BJ (cell line): Measurements from ENCODE around the gene MYL11. TPM values are rescaled to one million over a fixed set of nuclear protein-coding genes. Genes with fewer than 3 reads are reported as not detected.

Experiments
- CTCF ChIA-PET: fragments of 350-600 bp; formaldehyde crosslinking; extraction: SDS; loops from one replicate; lab custom pipeline; 2021; ENCODE audit warnings: antibody characterized with exemption, inconsistent platforms; lab: Yijun Ruan, JAX
- POLR2A ChIA-PET: fragments of 300-600 bp; sonication (Branson Sonifier 250); formaldehyde crosslinking; extraction: SDS; loops from one replicate; lab custom pipeline; 2021; ENCODE audit warnings: antibody characterized with exemption; lab: Charles Lee
- DNase-seq: peaks from one replicate; pipeline ENCODE4 v3.0.0-alpha.2; 2011; ENCODE audit warnings: low read depth
- H3K27me3 ChIP-seq: 2 replicates; pipeline ENCODE4 v1.6.0; 2011; ENCODE audit warnings: low read length; ENCODE audit not compliant: control insufficient read depth, insufficient read depth
- H3K36me3 ChIP-seq: 2 replicates; pipeline ENCODE4 v1.5.1; 2011; ENCODE audit warnings: low read length; ENCODE audit not compliant: control insufficient read depth, insufficient read depth
- H3K4me3 ChIP-seq: 2 replicates; pipeline ENCODE4 v1.5.1; 2011; ENCODE audit warnings: low read depth, mild to moderate bottlenecking, control low read depth, low read length
- polyA plus RNA-seq: library from polyadenylated mRNA; depleted of rRNA; stranded (reverse); fragments of >200 nt; gene quantifications from 2 replicates; pipeline ENCODE4 v1.2.3, GENCODE V29; 2011
- TF ChIP-seq, protein P1 (sequence below): IDR thresholded peaks from 2 replicates; pipeline ENCODE4 v1.5.1; 2011; ENCODE audit warnings: low read depth, mild to moderate bottlenecking, control low read depth, inconsistent platforms, low read length, moderate library complexity; ENCODE audit not compliant: insufficient read depth

The MYL11 gene
- polyA plus RNA-seq, 1 experiment, result 0.69 TPM

DNA sequence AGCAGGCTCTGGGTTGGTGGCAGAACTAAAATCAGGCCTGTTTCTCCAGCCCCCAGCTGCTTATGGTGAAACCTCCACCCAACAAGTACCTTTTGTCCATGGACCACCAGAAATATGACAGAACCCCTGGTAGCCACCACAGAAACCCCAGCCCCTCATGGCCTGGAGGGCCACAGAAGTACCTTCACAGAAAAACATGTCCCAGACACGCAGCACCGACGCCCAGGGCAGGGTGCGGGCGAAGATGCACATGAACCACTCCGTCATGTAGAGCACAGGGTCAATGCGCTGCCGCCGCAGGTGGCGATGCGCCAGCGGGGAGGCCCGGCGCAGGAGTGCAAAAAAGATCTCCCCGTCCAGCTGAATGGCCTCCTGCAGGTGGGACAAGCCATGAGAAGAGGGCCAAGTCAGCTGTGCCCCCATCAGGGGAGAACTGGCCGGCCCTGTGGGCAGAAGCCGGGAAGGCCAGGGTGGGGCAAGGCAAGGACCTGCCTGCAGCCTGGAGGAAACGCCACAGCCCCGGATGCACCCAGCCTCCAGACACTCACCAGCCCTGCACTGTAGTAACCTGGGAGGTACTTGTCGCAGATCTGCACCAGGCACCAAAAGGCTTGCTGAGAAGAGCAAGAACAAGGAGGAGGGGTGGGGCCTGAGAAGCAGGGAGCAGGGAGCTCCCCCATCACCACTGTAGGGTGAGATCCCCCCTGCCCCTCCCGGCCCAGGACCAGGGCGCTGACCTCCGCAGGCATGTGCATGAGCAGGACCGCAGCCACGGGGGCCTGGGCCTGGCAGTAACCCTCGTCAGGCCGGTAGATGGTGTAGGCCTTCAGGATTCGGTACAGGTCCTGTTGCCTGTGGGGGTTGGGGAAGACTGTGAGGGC is 15.4 kb upstream of the MYL11 start:
- DNase-seq, result no peak
- H3K36me3 ChIP-seq, result peaks cover 22% of the 10 kb centered on the region
- CTCF ChIA-PET, result interaction anchor here (0.8 to 1.7 kb wide), 2 partner anchors 8 to 13 kb away, joined by 3 to 6 read pairs; no protein-coding TSS in a partner anchor
- no peaks in the 10 kb centered on the region for H3K27me3 ChIP-seq
- POLR2A ChIA-PET, result no interaction called here
- TF ChIP-seq, protein P1, sequence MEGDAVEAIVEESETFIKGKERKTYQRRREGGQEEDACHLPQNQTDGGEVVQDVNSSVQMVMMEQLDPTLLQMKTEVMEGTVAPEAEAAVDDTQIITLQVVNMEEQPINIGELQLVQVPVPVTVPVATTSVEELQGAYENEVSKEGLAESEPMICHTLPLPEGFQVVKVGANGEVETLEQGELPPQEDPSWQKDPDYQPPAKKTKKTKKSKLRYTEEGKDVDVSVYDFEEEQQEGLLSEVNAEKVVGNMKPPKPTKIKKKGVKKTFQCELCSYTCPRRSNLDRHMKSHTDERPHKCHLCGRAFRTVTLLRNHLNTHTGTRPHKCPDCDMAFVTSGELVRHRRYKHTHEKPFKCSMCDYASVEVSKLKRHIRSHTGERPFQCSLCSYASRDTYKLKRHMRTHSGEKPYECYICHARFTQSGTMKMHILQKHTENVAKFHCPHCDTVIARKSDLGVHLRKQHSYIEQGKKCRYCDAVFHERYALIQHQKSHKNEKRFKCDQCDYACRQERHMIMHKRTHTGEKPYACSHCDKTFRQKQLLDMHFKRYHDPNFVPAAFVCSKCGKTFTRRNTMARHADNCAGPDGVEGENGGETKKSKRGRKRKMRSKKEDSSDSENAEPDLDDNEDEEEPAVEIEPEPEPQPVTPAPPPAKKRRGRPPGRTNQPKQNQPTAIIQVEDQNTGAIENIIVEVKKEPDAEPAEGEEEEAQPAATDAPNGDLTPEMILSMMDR, result no peak
- H3K4me3 ChIP-seq, result no peak overlapping the region

DNA sequence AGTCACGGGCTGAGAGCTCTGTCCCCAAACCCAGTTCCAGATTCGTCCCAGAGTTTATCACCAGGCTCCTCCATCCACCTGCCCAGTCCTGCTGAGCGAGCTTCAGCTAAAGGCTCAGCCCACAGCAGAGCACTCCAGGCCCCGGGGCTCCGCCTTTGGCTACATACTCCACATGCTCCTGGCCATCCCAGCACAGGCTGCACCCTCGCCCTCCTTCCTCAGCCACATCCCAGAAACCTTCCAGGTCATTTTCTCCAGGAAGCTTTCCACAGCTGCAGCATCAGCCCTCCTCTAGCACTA is 14.8 kb upstream of the MYL11 start:
- CTCF ChIA-PET, result interaction anchor here (0.8 kb wide), 1 partner anchor 12 kb away, joined by 3 read pairs; no protein-coding TSS in a partner anchor

DNA sequence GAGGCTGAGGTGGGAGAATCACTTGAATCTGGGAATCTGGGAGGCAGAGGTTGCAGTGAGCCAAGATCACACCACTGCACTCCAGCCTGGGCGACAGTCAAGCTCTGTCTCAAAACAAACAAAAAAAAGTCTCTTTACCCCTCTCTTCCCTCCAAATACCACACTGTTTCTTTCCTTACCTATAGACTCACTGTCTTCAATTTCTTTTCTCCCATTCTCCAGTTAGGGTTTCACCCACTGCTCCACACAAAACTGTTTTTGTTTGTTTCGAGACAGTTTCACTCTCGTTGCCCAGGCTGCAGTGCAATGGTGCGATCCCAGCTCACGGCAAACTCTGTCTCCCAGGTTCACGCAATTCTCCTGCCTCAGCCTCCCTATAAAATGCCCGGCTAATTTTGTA is 13.4 kb upstream of the MYL11 start:
- ChIA-PET POLR2A (no interaction called here), CTCF (interaction anchor here (0.9 kb wide), 1 partner anchor 10 kb away, joined by 3 read pairs; no protein-coding TSS in a partner anchor)
- Histone ChIP-seq H3K4me3 (no peak overlapping the region), H3K27me3 (no peaks in the 10 kb centered on the region), H3K36me3 (peaks cover 29% of the 10 kb centered on the region)
- TF ChIP-seq, protein P1, result no peak
- no peak for DNase-seq

More for the DNA sequence above, 14.8 kb upstream of the MYL11 start:
- POLR2A ChIA-PET, result no interaction called here
- no peak for DNase-seq
- Histone ChIP-seq H3K27me3 (no peaks in the 10 kb centered on the region), H3K36me3 (peaks cover 22% of the 10 kb centered on the region), H3K4me3 (no peak overlapping the region)
- TF ChIP-seq, protein P1, result no peak

DNA sequence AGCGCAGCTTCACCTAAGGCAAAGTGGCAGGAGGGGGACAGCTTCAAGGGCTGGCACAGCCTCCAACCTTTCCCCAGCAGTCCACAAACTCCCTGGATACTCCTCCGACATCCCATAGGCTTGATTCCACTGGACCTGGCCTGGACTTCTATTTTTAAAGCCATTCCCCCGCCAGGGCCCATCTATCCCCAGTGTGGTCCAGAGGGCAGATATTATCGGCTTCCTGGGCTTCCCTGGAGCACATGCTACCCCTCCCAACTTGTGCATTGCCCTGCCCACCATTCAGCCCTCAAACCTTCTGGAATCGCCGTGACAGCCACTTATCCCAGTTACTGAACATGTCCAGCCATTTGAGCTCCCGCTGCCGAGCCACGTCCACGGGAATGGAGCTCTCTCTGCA is 9.4 kb upstream of the MYL11 start:
- ChIA-PET CTCF (interaction anchor here (0.8 to 1.3 kb wide), 2 partner anchors 9 to 10 kb away, joined by 3 read pairs; partner anchors contain the start of gene CD2BP2), POLR2A (no interaction called here)
- Histone ChIP-seq H3K4me3 (no peak overlapping the region), H3K27me3 (no peaks in the 10 kb centered on the region), H3K36me3 (peaks cover 11% of the 10 kb centered on the region)
- TF ChIP-seq, protein P1, result no peak
- DNase-seq, result no peak

DNA sequence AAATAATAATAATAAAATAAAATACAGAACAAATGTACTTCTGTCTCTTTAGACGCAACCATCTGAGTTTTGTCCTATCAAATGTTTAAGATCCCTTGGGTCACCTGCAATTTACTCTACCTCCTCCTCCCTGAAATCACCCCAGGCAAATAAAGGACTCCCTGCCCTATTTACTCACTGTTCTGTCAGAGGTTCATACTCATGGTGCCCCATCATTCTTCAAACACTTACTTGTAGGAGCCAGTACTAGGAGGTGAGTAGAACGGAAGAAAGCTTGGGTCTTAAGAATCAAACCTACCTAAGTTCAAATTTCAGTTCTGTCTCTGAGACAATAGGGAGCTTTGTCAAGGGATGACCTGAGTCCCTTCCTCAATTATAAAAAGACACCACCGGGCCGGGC is 8.1 kb upstream of the MYL11 start:
- H3K4me3 ChIP-seq, result no peak overlapping the region
- TF ChIP-seq, protein P1, result no peak
- CTCF ChIA-PET, result no interaction called here
- no peak for DNase-seq
- no peaks in the 10 kb centered on the region for H3K27me3 ChIP-seq
- H3K36me3 ChIP-seq, result peaks cover 11% of the 10 kb centered on the region
- POLR2A ChIA-PET, result no interaction called here
